GM10266 (cell line): Measurements from ENCODE around the gene PCDHA9.
"Not testable (repeated sequence)": the region's sequence is repeated elsewhere in the genome, so short reads cannot be mapped to it uniquely, and the experiment has no call there.

Experiments used
- DNase-seq: peaks from one replicate; pipeline ENCODE4 v3.0.0; 2012; ENCODE audit errors: extremely low spot score
- CTCF ChIP-seq: IDR thresholded peaks from 2 replicates; pipeline ENCODE4 v1.5.1; 2012; ENCODE audit warnings: mild to moderate bottlenecking, low read depth; ENCODE audit not compliant: control insufficient read depth, insufficient read depth; ENCODE audit errors: missing control alignments

The PCDHA9 gene

GRCh38 chr5:140848139-140849102 is at the start of gene PCDHA9:
Gene PCDHA9, plus strand, starts transcription at chr5:140848382. Its CDS starts 114 bp downstream, at chr5:140848496.
- not testable (repeated sequence) for DNase-seq

GRCh38 chr5:140800816-140801493 is 47.2 kb upstream of the PCDHA9 start, which contains the start of gene PCDHA3:
Gene PCDHA3, plus strand, starts transcription at chr5:140801057.
- no peak for TF ChIP-seq CTCF
- no peak for DNase-seq

- TF ChIP-seq CTCF = no peak
- no peak for DNase-seq
These were observed 46.7 kb upstream of the PCDHA9 start for GRCh38 chr5:140801494-140801841.

- DNase-seq = not testable (repeated sequence)
These were observed 45.8 kb upstream of the PCDHA9 start for GRCh38 chr5:140802381-140802780.

GRCh38 chr5:140802781-140803271 is 45.4 kb upstream of the PCDHA9 start:
- no peak for DNase-seq
- TF ChIP-seq CTCF = no peak

- DNase-seq = no peak
- no peak for TF ChIP-seq CTCF
These were observed 41.1 kb upstream of the PCDHA9 start, which contains the start of gene PCDHA4 for GRCh38 chr5:140806834-140807775. Gene PCDHA4, plus strand, starts transcription at chr5:140807068.

GRCh38 chr5:140808241-140808888 is 39.8 kb upstream of the PCDHA9 start:
- not testable (repeated sequence) for DNase-seq

- TF ChIP-seq CTCF = no peak
- DNase-seq = no peak
These were observed 39.3 kb upstream of the PCDHA9 start for GRCh38 chr5:140808889-140809291.
